SK-N-SH treated with all-trans-retinoic acid at 6 μM for 48 hours (cell line): ENCODE results near the gene LTF.

Experiments
- ATAC-seq: fragments of 200-7000 bp; cut with Tn5 transposase; 3 replicates; pipeline ENCODE4 v1.9.1; 2020; ENCODE audit warnings: mild to moderate bottlenecking, moderate library complexity
- ARNTL ChIP-seq: fragments of 450-650 bp; formaldehyde crosslinking; IDR thresholded peaks from 2 replicates; pipeline ENCODE4 v1.5.0; 2020; ENCODE audit warnings: low read depth, mild to moderate bottlenecking, moderate library complexity, borderline replicate concordance
- BACH2 ChIP-seq: fragments of 250-450 bp; sonication (Bioruptor Pico); IDR thresholded peaks from 2 replicates; pipeline ENCODE4 v1.9.0; 2021; ENCODE audit warnings: mild to moderate bottlenecking, borderline replicate concordance
- CSDC2 ChIP-seq: fragments of 250-450 bp; sonication (Bioruptor Pico); IDR thresholded peaks from 2 replicates; pipeline ENCODE4 v1.5.0; 2020; ENCODE audit warnings: mild to moderate bottlenecking, moderate library complexity
- ESRRG ChIP-seq: fragments of 250-450 bp; sonication (Bioruptor Pico); IDR thresholded peaks from 2 replicates; pipeline ENCODE4 v1.6.1; 2021; ENCODE audit warnings: mild to moderate bottlenecking
- GLIS3 ChIP-seq: fragments of 250-450 bp; sonication (Bioruptor Pico); IDR thresholded peaks from 2 replicates; pipeline ENCODE4 v1.5.0; 2020; ENCODE audit warnings: mild to moderate bottlenecking, moderate library complexity
- ISL1 ChIP-seq: fragments of 250-450 bp; sonication (Bioruptor Pico); IDR thresholded peaks from 2 replicates; pipeline ENCODE4 v2.1.2; 2022; ENCODE audit warnings: mild to moderate bottlenecking, moderate library complexity
- PPARA ChIP-seq: fragments of 250-450 bp; sonication (Bioruptor Pico); IDR thresholded peaks from 2 replicates; pipeline ENCODE4 v1.5.0; 2020; ENCODE audit warnings: mild to moderate bottlenecking, borderline replicate concordance
- RARB ChIP-seq: fragments of 250-450 bp; sonication (Bioruptor Pico); IDR thresholded peaks from 2 replicates; pipeline ENCODE4 v1.8.0; 2021; ENCODE audit warnings: mild to moderate bottlenecking, moderate library complexity
- SNAI2 ChIP-seq: fragments of 250-450 bp; sonication (Bioruptor Pico); IDR thresholded peaks from 2 replicates; pipeline ENCODE4 v1.5.0; 2020; ENCODE audit warnings: mild to moderate bottlenecking, moderate library complexity
- TOX ChIP-seq: fragments of 250-450 bp; sonication (Bioruptor Pico); IDR thresholded peaks from 2 replicates; pipeline ENCODE4 v1.8.0; 2021; ENCODE audit warnings: mild to moderate bottlenecking, moderate library complexity, borderline replicate concordance
- ZC3H10 ChIP-seq: fragments of 250-450 bp; sonication (Bioruptor Pico); IDR thresholded peaks from 2 replicates; pipeline ENCODE4 v1.5.1; 2021; ENCODE audit warnings: mild to moderate bottlenecking, moderate library complexity
- ZFP3 ChIP-seq: fragments of 250-450 bp; sonication (Bioruptor Pico); IDR thresholded peaks from 2 replicates; pipeline ENCODE4 v1.5.0; 2020; ENCODE audit warnings: mild to moderate bottlenecking, moderate library complexity
- ZFP30 ChIP-seq: fragments of 450-650 bp; formaldehyde crosslinking; IDR thresholded peaks from 2 replicates; pipeline ENCODE4 v1.5.0; 2022; ENCODE audit warnings: mild to moderate bottlenecking, moderate library complexity
- ZNF565 ChIP-seq: fragments of 450-650 bp; formaldehyde crosslinking; conservative IDR thresholded peaks from 2 replicates; pipeline ENCODE4 v1.5.0; 2020; ENCODE audit warnings: low read depth, mild to moderate bottlenecking, moderate library complexity
- ZNF70 ChIP-seq: fragments of 450-650 bp; formaldehyde crosslinking; IDR thresholded peaks from 2 replicates; pipeline ENCODE4 v1.5.0; 2020; ENCODE audit warnings: mild to moderate bottlenecking, moderate library complexity
- ZNF8 ChIP-seq: fragments of 450-650 bp; formaldehyde crosslinking; IDR thresholded peaks from 2 replicates; pipeline ENCODE4 v1.5.0; 2020; ENCODE audit warnings: mild to moderate bottlenecking, moderate library complexity
- TF ChIP-seq, protein P1 (sequence below): fragments of 250-450 bp; sonication (Bioruptor Pico); IDR thresholded peaks from 2 replicates; pipeline ENCODE4 v1.5.1; 2020; ENCODE audit warnings: low read depth, mild to moderate bottlenecking, moderate library complexity
- TF ChIP-seq, protein P2 (sequence below): fragments of 250-450 bp; sonication (Bioruptor Pico); IDR thresholded peaks from 2 replicates; pipeline ENCODE4 v1.8.0; 2020; ENCODE audit warnings: mild to moderate bottlenecking, moderate library complexity, borderline replicate concordance
- TF ChIP-seq, protein P3 (sequence below): fragments of 250-450 bp; sonication (Bioruptor Pico); IDR thresholded peaks from 2 replicates; pipeline ENCODE4 v1.5.1; 2021; ENCODE audit warnings: mild to moderate bottlenecking, moderate library complexity
- TF ChIP-seq, protein P4 (sequence below): fragments of 250-450 bp; sonication (Bioruptor Pico); IDR thresholded peaks from 2 replicates; pipeline ENCODE4 v1.5.0; 2020; ENCODE audit warnings: mild to moderate bottlenecking, moderate library complexity
- TF ChIP-seq, protein P5 (sequence below): fragments of 250-450 bp; sonication (Bioruptor Pico); IDR thresholded peaks from 2 replicates; pipeline ENCODE4 v1.8.0; 2021; ENCODE audit warnings: low read depth, mild to moderate bottlenecking, moderate library complexity, borderline replicate concordance

LTF gene

DNA sequence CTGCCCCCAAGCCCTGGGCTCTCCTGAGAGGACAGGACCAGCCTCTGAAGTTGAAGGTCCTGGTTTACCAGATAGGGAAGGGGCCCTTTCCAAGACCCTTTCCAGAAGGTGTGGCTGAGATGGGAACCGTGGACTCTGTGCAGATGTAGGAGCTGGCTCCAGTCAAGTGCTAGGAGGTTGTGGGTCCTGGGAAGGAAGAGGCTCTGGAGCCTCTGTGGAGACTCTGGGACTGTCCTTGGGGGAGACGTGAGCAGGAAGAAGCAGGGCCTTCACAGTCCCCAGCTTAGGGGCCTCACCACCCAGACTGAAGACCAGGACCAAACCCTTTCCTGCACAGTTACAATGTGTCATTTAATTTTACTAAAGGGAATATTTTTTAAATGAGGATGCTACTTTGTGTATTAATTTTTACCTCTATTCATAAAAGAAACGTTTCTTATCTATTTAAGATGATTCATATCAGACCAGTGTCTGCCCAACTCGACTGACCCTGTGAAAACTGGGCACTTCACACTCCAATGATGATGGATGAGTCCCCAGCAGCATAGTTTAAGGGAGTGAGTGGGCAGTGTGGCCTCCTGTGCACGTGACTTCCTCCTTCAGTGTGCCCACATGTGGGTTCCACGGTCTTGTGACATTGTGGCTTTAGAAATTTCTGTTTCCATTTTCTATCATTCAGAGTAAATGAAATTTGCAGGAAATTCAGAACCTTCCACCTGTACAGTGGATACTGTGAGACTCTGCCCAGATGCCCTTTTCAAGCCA is 68.8 kb downstream of the LTF start (continued):
- TF ChIP-seq, protein P1, sequence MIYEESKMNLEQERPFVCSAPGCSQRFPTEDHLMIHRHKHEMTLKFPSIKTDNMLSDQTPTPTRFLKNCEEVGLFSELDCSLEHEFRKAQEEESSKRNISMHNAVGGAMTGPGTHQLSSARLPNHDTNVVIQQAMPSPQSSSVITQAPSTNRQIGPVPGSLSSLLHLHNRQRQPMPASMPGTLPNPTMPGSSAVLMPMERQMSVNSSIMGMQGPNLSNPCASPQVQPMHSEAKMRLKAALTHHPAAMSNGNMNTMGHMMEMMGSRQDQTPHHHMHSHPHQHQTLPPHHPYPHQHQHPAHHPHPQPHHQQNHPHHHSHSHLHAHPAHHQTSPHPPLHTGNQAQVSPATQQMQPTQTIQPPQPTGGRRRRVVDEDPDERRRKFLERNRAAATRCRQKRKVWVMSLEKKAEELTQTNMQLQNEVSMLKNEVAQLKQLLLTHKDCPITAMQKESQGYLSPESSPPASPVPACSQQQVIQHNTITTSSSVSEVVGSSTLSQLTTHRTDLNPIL: no peak
- TF ChIP-seq ZNF8 (CRISPR knock-in tag): no peak
- TF ChIP-seq, all 23 proteins: peak for 0

DNA sequence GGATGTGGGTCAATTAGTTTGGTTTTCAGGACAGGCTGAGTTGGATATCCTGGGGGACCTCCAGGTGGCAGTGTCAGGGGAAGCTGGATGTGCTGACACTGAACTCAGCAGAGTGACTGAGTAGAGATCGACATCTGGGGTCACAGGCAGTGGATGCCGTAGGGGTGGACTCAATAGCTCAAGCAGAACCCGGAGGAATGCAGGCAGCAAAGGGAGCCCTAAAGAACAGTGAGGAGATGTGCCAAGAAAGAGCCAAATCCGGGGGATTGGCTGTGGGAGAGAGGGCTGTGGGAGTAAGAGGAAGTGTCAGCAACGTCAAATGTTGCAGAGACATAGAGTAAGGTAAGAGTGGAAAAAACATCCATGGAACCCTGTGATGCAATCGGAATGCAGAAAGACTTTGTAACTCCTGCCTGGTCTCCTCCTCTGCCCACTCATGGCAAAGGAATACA is 69.5 kb downstream of the LTF start:
- ATAC-seq: no peak
- TF ChIP-seq ZNF70 (CRISPR knock-in tag): no peak
- no peak for TF ChIP-seq ZNF565 (CRISPR knock-in tag)
- no peak for TF ChIP-seq ZFP30 (CRISPR knock-in tag)
- TF ChIP-seq ZFP3 (CRISPR knock-in tag): no peak
- TF ChIP-seq ARNTL: no peak
- TF ChIP-seq, protein P2, sequence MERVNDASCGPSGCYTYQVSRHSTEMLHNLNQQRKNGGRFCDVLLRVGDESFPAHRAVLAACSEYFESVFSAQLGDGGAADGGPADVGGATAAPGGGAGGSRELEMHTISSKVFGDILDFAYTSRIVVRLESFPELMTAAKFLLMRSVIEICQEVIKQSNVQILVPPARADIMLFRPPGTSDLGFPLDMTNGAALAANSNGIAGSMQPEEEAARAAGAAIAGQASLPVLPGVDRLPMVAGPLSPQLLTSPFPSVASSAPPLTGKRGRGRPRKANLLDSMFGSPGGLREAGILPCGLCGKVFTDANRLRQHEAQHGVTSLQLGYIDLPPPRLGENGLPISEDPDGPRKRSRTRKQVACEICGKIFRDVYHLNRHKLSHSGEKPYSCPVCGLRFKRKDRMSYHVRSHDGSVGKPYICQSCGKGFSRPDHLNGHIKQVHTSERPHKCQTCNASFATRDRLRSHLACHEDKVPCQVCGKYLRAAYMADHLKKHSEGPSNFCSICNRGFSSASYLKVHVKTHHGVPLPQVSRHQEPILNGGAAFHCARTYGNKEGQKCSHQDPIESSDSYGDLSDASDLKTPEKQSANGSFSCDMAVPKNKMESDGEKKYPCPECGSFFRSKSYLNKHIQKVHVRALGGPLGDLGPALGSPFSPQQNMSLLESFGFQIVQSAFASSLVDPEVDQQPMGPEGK (CRISPR knock-in tag): no peak
- no peak for TF ChIP-seq CSDC2 (CRISPR knock-in tag)
- TF ChIP-seq, protein P1: no peak
- no peak for TF ChIP-seq PPARA (CRISPR knock-in tag)
- no peak for TF ChIP-seq RARB (CRISPR knock-in tag)

DNA sequence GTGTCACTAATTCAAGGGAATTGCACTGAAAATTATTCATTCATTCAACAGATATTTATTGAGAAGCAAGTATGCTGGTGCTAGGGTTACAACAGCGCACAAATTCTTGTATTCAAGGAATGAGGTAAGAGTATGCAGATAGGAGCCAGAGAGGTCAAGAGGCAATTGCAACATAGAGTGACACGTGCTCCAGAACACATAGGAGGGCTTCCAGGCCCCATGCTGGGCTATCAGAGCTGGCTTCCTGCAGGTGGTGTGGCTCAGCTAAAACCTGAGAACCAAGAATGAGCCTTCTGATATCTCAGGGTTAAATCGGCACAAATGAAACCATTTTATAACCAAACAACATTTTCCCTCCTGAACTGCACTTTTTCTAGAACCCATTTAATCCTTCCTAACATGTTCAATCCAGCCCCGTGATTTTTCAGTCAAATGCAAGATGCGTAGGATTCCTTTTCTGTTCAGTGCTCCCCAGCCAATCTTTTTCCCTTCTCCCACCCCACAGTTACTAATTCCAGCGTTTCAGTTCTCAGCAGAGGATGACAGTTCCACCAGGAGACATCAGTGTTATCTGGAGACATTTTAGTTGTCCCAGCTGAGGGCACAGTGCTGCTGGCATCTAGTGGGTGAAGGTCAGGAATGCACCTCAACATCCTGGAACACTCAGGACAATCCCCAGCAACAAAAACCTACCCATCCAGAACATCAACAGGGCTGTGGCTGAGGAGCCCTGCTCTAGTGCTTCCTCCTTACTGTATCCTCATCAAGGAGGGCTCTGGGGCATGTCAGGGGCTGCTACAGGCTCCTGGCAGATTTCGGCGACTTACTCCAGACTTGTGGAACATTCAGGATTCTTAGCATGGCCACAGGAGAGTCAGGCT is 70.9 kb downstream of the LTF start:
- no peak for ATAC-seq
- TF ChIP-seq ZNF70 (CRISPR knock-in tag) (no peak), ARNTL (no peak), ZC3H10 (CRISPR knock-in tag) (no peak), GLIS3 (no peak), ISL1 (no peak), TOX (CRISPR knock-in tag) (no peak), ESRRG (CRISPR knock-in tag) (no peak), CSDC2 (CRISPR knock-in tag) (no peak), PPARA (CRISPR knock-in tag) (no peak), ZFP30 (CRISPR knock-in tag) (no peak), ZNF8 (CRISPR knock-in tag) (no peak), SNAI2 (no peak), RARB (CRISPR knock-in tag) (no peak), BACH2 (no peak)
- TF ChIP-seq, protein P3, sequence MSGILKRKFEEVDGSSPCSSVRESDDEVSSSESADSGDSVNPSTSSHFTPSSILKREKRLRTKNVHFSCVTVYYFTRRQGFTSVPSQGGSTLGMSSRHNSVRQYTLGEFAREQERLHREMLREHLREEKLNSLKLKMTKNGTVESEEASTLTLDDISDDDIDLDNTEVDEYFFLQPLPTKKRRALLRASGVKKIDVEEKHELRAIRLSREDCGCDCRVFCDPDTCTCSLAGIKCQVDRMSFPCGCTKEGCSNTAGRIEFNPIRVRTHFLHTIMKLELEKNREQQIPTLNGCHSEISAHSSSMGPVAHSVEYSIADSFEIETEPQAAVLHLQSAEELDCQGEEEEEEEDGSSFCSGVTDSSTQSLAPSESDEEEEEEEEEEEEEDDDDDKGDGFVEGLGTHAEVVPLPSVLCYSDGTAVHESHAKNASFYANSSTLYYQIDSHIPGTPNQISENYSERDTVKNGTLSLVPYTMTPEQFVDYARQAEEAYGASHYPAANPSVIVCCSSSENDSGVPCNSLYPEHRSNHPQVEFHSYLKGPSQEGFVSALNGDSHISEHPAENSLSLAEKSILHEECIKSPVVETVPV (CRISPR knock-in tag): no peak
- TF ChIP-seq, protein P1: no peak
- TF ChIP-seq, protein P2 (CRISPR knock-in tag): no peak
- TF ChIP-seq, protein P4, sequence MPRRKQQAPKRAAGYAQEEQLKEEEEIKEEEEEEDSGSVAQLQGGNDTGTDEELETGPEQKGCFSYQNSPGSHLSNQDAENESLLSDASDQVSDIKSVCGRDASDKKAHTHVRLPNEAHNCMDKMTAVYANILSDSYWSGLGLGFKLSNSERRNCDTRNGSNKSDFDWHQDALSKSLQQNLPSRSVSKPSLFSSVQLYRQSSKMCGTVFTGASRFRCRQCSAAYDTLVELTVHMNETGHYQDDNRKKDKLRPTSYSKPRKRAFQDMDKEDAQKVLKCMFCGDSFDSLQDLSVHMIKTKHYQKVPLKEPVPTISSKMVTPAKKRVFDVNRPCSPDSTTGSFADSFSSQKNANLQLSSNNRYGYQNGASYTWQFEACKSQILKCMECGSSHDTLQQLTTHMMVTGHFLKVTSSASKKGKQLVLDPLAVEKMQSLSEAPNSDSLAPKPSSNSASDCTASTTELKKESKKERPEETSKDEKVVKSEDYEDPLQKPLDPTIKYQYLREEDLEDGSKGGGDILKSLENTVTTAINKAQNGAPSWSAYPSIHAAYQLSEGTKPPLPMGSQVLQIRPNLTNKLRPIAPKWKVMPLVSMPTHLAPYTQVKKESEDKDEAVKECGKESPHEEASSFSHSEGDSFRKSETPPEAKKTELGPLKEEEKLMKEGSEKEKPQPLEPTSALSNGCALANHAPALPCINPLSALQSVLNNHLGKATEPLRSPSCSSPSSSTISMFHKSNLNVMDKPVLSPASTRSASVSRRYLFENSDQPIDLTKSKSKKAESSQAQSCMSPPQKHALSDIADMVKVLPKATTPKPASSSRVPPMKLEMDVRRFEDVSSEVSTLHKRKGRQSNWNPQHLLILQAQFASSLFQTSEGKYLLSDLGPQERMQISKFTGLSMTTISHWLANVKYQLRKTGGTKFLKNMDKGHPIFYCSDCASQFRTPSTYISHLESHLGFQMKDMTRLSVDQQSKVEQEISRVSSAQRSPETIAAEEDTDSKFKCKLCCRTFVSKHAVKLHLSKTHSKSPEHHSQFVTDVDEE: no peak
- TF ChIP-seq, protein P5, sequence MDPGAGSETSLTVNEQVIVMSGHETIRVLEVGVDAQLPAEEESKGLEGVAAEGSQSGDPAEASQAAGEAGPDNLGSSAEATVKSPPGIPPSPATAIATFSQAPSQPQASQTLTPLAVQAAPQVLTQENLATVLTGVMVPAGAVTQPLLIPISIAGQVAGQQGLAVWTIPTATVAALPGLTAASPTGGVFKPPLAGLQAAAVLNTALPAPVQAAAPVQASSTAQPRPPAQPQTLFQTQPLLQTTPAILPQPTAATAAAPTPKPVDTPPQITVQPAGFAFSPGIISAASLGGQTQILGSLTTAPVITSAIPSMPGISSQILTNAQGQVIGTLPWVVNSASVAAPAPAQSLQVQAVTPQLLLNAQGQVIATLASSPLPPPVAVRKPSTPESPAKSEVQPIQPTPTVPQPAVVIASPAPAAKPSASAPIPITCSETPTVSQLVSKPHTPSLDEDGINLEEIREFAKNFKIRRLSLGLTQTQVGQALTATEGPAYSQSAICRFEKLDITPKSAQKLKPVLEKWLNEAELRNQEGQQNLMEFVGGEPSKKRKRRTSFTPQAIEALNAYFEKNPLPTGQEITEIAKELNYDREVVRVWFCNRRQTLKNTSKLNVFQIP (CRISPR knock-in tag): no peak
